ENCODE data around the gene CRCP.
"Not testable (repeated sequence)": the region's sequence is repeated elsewhere in the genome, so short reads cannot be mapped to it uniquely, and the experiment has no call there.

CRCP gene

DNA sequence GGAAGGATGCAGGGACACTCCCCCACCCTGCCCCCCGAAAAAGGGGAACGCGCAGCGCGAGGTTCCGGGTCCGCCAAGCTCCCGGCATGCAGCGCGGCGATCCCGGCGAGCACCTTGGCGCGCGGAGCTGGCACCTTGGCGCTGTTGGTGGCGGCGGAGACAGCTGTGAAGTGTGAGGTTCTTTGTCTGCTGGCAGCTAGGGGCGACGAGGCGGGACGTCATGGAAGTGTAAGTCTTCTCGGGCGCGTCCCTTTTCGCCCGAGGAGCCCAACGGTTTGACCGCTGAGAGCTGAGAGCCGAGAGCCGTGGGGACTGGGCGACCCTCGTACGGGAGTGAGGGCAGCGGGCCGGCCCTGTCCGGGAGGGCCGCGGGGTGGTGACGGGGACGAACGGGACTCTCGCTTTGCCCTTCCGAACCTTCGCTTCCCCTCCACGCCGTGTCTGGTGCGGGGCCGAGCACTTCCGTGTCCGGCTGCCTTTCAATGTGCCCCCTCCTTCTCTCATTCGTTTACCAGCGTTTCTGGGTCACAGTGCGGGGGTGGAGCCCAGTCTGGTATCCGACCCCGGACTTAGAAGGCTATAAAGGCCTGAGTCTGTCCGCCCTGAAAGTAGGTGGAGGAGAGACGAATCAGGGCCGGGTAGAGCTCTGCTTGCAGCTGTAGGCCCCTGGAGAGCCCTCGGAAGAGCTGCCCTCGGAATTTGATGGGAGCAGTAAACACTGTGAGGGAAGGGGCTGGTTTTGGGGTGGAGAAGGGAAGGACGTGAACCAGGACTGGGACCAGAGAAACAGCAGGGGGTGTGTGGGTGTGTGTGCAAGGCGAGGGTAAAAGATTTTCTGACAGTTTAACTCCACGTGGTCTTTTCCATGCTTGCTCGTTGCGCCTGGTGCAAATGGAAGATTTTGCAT lies at the start of gene CRCP:
Gene CRCP (plus strand): TSS at position 105 of the 907 bp plus-strand sequence. CDS start 116 bp downstream, at position 221.
- DNase-seq (ENCODE audit: low spot score): peak; percentile 70

DNA sequence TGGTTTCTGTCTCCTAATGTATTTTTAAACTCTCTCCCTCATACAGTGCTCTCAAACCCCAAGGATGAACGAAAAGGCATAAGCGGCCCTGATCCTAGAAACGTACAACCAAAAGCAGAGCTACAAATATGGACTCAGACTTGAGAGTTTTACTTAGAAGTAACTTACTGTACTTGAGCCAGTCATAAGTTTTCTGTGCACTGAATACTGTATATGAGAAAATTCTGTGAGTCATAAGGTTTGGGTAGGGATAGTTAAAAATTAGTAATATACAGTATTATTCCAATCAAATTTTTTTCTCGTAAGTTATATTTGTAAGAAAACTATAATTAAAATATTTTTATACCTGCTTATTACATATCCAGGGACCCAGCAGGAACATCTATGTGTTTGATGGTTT lies 44.9 kb upstream of the CRCP start:
- no peak for DNase-seq (ENCODE audit: low spot score)

DNA sequence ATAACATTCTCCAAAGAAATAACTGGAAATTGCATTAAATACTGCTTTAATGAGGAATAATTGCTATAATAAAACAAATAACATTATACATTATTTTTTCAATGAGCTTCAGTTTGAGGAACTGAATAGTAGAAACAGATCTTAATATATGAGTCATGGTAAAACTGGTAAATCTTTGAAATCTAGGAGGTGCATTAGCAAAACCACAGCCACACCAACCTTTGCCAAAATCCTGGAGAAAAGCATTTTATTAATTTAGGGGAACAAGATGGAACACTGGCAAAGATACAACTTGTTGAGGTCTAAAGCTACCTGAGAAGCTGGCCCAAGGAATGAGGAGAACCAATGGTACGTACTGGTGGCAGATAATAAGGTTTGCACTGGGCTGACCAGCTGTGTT lies 44.4 kb upstream of the CRCP start:
- DNase-seq (ENCODE audit: low spot score): no peak

DNA sequence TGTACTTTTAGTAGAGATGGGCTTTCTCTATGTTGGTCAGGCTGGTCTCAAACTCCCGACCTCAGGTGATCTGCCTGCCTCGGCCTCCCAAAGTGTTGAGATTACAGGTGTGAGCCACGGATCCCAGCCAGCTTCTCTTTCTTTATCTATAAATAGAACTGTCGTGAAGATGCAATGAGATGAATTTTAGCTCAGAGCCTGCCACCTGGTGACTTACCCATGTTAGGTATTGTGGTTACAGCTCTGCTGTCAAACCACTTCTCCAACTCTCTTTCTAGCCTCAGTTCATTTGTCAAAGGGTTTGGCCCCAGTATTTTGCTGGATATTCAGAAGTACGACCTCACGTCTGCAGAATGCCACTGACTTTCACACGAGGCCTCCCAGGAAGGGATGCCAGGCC lies 42.4 kb upstream of the CRCP start:
- DNase-seq (ENCODE audit: low spot score): not testable (repeated sequence)

DNA sequence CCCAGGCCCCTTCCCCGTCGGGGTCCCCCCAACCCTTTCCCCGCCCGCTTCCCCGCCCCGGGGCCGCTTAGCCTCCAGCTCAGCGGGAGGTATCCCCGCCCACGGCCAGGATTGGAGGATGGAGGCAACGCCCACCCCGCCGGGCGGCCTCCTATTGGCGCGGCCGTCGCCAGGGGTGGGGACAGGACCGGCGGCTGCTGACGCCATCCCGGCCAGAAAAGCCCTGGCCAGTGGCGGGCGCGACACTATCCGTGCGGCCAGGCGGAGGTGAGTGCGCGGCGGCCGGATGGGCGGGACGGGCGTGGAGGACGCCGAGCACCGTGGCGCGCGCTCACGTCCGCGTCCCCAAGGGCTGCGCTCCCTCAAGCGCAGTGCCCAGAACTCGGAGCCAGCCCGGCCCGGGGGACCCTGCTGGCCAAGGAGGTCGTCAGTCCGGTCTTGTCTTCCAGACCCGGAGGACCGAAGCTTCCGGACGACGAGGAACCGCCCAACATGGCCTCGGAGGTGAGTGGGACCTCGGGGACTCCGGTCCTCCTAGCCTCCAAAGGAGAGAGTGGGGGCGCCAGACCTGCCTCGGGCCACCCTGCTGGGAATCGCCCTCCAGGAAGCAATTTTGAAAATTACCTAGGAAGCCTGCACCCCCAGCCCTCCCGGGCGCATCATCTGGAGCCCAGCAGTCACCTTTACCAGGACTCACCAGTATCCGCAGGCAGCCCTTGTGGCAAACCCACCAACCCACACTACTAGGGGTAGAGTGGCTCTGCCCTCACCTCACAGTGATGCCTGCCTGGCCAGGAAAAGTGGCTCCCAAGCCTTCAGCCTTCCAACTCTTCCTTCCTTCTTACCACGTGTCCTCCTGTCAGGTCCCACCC lies 38.8 kb upstream of the CRCP start, which contains the start of gene ASL:
Gene ASL (plus strand): TSS at position 230 of the 872 bp plus-strand sequence. CDS start 263 bp downstream, at position 493.
- peak; percentile 94 for DNase-seq (ENCODE audit: low spot score)

DNA sequence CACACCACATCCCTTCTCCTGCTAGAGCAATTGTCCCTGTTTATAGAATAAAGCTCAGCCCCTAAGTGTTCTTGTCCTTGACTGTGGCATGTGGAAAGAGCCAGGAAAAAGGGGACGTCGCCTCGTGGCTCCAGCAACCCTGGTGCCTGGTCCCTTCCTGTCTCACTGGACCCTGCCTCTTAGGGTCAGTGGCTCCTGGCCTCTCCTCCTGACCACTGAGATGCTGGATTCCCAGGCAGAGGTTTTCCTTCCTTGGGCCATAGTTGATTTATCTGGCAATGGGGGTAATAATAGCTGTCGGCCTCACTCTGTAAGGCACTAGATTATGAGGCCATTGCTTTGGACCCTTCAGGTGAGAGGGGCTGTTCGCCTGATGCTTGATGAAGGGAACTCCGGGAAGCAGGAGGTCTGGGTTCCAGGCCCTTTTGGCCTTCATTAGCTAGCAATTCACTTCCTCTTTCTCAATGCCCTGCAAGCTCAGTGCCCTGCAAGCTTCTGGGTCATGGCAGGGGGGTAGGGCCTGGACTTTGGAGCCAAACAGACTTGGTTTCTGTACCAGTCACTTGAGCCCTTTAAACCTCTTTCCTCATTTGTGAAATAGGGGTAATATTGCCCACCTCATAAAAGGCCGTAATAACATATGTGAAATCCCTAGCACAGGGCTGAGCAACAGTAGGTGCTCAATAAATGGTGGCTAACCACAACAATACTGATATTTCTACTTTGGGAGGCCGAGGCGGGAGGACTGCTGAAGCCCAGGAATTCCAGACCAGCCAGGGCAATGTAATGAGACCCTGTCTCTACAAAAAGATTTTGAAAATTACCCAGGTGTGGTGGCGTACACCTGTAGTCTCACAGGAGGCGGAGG lies 38.0 kb upstream of the CRCP start:
- no peak for DNase-seq (ENCODE audit: low spot score)

DNA sequence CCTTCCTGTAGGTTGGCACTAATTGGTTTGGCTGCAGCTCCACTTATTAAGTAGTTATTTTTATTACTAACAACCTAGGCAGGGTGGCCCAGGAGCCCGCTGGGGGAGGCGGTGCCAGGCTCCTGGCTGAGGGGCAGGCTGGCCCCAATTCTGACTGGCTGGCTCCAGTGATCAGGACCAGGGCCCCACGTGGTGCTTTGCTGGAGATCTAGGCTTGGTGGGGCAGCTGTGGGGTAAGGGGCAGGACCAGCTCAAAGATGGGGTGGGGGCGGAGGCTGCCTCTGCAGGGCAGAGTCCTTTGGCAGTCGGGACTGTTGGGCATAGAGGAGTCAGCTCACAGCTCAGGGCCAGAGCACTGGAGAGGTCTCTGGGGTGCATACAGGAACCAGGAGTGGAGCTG lies 36.6 kb upstream of the CRCP start:
- no peak for DNase-seq (ENCODE audit: low spot score)

DNA sequence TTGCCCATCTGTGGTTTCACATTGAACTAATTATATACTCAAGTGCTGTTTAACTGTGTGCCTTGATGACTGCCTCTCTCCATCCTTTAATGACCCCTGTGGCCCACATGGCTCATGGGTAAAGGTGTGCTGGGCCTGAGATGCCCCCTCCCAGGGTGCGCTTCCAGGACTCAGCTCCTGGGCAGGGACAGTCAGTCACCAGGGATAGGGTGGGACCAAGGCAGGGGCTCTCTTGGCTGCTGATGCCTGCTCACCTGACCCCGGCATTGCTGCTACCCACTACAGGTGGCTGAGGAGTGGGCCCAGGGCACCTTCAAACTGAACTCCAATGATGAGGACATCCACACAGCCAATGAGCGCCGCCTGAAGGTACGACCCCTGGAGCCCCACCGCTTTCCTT lies 32.6 kb upstream of the CRCP start:
- DNase-seq (ENCODE audit: low spot score): no peak

DNA sequence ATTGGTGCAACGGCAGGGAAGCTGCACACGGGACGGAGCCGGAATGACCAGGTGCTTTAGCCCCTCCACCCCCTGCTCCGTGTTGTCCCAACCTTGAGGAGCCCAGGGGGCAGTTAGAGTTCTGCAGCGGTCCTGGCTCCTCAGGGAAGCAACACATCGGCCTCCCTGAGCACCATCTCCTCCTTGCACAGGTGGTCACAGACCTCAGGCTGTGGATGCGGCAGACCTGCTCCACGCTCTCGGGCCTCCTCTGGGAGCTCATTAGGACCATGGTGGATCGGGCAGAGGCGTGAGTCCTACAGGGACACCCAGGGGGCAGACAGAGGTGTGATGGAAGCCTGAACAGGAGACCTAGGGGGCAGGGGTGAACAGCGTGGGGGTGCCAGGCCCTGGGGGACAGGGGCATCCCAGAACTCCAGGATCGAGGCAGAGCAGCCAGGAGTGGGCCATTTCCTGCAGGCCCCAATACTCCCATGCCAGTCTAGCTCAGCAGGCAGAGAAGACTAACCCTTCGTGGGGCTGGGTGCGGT lies 31.7 kb upstream of the CRCP start:
- DNase-seq (ENCODE audit: low spot score): no peak

DNA sequence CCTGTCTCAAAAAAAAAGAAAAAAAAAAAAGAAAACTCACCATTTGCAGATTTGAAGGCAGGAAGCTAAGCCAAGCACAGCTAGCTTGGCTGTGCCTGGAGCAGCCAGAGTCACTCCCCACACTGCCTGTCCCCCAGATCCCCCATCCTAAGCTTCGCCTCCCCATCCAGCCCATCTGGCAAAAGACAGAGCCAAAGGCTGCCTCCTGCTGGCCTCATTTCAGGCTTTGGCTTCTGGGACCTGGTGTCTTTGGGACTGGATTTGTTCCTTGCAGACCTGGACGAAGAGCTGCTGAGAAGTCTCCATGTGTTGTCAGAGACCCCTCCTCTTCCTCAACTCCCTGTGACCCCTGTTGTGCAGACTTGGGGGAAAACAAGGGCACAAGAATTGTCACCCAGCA lies 31.0 kb upstream of the CRCP start:
- DNase-seq (ENCODE audit: low spot score): no peak

DNA sequence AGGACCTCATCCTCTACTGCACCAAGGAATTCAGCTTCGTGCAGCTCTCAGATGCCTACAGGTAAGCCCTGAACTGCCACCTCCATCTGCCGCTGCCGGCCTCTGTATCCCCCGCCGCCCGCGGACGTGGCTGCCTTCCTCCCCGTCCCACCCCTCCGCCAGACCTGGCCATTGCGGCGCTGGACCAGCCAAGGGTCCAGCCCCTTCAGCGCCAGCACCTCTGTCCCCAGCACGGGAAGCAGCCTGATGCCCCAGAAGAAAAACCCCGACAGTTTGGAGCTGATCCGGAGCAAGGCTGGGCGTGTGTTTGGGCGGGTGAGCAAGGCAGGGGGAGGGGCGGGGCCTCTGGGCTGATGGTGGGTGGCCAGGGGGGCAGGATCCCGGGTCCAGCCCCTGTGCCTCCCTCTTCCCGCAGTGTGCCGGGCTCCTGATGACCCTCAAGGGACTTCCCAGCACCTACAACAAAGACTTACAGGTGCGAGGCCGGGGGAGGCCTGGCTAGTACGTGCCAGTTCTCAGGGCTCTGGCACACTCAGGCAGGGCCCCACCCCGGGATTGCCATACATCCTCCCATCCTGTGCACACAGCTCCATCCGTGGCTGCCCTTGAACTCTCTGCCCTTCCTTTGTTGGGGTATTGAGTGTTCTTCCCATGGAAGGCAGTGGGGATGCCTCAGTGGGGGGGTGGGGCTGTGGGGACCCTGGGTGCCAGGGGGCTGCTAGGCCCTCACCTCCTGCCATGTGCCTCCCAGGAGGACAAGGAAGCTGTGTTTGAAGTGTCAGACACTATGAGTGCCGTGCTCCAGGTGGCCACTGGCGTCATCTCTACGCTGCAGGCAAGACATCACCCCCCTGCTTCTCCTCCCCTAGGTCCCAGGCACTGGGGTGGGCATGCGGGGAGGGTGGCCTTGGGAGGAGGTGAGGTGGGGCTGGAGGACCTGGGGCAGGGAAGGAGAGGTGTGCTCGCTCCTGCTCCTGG lies 25.5 kb upstream of the CRCP start:
- no peak for DNase-seq (ENCODE audit: low spot score)

DNA sequence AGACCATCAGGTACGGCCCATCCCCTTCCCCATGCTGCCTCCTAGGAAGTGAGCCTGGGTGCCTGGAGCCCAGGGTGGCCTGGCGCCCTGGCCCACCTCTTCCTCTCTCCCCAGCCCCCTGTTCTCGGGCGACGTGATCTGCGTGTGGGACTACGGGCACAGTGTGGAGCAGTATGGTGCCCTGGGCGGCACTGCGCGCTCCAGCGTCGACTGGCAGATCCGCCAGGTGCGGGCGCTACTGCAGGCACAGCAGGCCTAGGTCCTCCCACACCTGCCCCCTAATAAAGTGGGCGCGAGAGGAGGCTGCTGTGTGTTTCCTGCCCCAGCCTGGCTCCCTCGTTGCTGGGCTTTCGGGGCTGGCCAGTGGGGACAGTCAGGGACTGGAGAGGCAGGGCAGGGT lies 22.0 kb upstream of the CRCP start:
- no peak for DNase-seq (ENCODE audit: low spot score)

DNA sequence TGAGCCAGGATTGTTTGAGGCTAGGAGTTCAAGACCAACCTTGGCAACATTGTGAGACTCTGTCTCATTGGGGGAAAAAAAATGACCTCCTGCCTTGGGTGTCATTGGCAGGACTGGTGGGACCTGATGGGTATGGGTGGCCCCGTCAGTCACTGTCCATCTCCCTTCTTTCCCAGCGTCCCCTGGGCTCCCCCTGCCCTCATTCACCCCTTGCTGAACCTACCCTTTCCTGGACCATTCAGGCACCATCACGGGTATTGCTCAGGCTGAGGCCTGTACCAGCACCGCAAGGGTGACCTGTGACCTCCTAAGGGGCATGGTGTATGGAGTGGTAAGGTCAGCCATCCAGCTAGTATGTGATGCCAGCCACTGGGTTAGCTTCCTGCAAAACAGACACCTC lies 19.6 kb upstream of the CRCP start:
- DNase-seq (ENCODE audit: low spot score): no peak

DNA sequence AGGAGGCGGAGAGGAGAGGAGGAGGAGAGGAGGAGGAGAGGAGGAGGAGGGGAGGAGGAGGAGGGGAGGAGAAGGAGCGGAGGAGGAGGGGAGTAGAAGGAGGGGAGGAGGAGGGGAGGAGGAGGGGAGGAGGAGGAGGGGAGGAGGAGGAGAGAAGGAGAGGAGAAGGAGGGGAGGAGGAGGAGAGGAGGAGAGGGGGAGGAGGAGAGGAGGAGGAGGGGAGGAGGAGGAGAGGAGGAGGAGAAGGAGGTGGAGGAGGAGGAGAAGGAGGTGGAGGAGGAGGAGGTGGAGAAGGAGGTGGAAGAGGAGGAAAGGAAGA lies 15.5 kb upstream of the CRCP start:
- no peak for DNase-seq (ENCODE audit: low spot score)

DNA sequence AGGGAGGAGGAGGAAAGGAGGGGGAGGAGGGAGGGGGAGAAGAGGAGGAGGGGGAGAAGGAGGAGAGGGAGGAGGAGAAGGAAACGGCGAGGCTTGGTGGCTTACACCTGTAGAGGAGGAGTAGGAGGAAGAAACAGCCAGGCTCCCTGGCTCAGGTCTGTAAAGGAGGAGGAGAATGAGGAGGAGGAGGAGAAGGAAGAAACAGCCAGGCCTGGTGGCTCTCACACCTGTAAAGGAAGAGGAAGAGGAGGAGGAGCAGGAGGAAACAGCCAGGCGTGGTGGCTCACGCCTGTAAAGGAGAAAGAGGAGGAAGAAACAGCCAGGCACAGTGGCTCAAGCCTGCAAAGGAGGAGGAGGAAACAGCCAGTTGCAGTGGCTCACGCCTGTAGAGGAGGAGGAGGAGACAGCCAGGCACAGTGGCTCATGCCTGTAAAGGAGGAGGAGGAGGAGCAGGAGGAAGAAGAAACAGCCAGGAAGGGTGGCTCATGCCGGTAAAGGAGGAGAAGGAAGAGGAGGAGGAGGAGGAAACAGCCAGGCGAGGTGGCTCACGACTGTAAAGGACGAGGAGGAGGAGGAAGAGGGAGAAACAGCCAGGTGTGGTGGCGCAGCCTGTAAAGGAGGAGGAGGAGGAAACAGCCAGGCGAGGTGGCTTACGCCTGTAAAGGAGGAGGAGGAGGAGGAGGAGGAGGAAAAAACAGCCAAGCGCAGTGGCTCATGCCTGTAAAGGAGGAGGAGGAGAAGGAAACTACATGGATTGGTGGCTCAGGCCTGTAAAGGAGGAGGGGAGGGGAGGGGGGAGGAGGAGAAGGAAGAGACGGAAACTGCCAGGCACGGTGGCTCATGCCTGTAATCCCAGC lies 14.9 kb upstream of the CRCP start:
- no peak for DNase-seq (ENCODE audit: low spot score)

DNA sequence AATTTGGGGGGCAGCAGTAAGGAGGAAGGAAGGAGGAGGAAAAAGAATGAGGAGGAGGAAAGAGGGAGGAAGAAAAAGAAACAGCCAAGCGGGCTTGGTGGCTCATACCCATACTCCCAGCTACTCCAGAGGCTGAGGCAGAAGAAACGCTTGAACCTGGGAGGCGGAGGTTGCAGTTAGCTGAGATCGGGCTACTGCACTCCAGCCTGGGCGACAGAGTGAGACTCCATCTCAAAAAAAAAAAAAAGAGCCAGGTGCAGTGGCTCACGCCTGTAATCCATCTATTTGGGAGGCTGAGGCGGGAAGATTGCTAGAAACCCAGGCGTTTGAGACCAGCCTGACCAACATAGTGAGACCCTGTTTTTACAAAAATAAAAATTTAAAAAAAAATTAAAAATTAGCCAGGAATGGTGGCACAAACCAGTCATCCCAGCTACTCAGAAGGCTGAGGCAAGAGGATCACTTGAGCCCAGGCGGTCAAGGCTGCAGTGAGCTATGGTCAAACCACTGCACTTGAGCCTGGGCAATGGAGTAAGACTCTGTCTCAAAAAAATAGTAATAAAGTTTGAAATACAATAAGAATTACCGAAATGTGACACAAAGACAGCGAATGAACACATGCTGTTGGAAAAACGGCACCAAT lies 14.1 kb upstream of the CRCP start:
- DNase-seq (ENCODE audit: low spot score): no peak

DNA sequence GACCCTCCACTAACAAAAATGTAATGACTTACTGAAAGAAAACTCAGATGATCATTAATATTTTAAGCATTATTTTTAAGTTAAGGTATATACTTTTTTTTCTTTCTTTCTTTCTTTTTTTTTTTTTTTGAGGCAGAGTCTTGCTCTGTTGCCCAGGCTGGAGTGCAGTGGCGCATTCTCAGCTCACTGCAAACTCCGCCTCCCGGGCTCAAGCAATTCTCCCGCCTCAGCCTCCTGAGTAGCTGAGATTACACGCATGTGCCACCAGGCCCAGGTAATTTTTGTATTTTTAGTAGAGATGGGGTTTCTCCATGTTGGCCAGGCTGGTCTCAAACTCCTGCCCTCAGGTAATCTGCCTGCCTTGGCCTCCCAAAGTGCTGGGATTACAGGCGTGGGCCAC lies 12.5 kb upstream of the CRCP start:
- DNase-seq (ENCODE audit: low spot score): not testable (repeated sequence)

DNA sequence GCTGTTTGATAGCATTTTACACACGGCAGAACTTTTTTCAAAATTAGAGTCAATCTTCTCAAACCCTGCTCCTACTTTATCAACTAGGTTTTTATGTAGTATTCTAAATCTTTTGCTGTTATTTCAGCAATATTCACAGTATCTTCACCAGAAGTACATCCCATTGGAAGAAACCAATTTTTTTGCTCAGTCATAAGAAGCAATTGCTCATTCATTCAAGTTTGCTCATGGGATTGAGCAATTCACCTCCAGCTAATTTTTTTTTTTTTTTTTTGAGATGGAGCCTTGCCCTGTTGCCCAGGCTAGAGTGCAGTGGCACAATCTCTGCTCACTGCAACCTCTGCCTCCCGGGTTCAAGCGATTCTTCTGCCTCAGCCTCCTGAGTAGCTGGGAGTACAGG lies 10.7 kb upstream of the CRCP start:
- not testable (repeated sequence) for DNase-seq (ENCODE audit: low spot score)

DNA sequence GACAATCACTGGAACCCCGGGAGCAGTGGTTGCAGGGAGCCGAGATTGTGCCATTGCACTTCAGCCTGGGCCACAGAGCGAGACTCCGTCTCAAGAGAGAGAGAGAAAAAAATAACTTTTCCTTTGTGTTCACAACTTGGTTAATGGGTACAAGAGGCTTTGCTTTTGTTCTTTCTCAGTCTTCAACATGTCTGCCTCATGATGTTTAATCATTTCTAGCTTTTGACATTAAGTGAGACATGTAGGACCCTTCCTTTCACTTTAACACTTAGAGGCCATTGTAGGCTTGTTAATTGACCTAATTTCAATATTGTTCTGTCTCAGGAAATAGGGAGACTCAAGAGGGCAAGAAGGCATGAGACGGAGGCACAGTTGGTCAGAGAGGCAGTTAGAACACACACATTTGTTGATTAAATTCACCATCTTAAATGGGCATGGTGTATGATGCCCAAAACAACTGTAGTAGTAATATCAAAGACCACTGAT lies 9.3 kb upstream of the CRCP start:
- DNase-seq (ENCODE audit: low spot score): no peak

Data from globus pallidus (tissue), 1 donor.